Ramos (cell line): ENCODE measurements around the gene RMI2.
"Not testable (repeated sequence)": the region's sequence is repeated elsewhere in the genome, so short reads cannot be mapped to it uniquely, and the experiment has no call there.

ENCODE experiments used
- in situ Hi-C: fragments of 300-500 bp; cut with MboI; formaldehyde crosslinking; loops from one replicate; pipeline ENCODE4 v1.14.3; 2022; ENCODE audit warnings: low sequenced_read_pairs; ENCODE audit not compliant: unreplicated experiment

The RMI2 gene

DNA sequence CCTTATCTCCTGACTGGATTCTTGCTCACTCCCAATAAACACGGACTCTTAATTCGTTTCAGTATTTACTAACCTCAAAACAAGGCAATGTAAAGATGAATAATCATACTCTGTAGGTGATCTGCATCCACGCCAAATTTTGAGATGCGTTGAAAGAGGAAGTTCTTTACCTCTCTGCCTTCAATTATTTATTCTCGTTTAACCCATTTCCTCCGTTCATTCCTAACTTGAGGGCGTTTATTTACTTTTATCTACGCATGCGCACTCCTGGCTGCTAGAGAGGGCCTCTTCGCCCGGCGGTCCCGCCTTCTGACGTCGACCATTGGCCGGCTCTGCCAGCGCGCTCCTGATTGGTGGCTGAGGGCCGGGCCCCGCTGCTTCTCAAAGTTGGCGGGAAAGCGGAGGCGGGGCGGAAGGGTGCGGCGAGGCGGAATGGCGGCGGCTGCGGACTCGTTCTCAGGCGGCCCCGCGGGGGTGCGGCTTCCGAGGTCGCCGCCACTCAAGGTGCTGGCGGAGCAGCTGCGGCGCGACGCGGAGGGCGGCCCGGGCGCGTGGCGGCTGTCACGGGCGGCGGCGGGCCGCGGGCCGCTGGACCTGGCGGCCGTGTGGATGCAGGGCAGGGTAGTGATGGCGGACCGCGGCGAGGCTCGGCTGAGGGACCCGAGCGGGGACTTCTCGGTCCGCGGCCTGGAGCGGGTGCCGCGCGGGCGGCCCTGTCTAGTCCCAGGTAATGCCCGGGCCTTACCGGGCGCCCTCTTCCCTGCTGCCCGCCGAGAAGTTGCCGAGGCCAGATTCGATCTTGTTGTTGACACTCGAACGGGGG, at the start of gene RMI2:
Gene RMI2, plus strand, starts transcription at position 420 of the 823 bp plus-strand sequence. Its CDS starts 13 bp downstream, at position 433.
- in situ Hi-C loops: no loop called here

DNA sequence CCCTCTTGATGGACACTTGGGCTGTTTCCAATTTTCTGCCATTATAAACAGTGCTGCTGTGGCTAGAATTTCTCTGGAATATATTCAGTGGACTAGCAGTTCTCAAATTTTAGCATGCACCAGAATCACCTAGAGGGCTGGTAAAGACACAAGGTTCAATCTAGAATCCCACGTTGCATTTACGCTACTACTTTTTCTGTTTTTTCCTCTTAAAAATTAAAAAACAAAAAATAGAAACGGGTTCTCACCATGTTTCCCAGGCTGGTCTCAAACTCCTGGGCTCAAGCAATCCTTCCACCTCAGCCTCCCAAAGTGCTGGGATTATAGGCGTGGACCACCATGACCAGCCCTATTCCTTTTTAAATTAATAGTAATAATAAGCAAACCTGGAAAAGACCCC, 49.6 kb upstream of the RMI2 start:
- in situ Hi-C loops: no loop called here

DNA sequence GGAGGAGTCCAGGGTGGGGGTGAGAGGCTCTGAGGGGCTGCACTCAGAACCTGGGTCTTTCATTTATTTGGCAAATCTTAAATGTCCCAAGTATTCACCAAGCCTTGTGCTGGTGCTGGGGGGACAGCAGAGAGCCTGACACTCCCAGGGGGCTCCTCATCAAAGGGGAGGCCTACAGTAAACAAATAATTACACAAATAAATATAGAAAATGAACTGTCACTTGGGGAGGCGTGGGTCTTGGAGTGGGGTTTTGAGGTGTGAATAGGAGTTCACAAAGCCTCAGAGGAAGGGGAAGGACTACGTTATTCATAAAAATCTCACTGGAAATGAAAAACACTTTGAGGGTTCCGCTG, 48.9 kb upstream of the RMI2 start:
- in situ Hi-C loops: no loop called here

- in situ Hi-C loops: no loop called here
Observed at GRCh38 chr16:11296706-11297491, 48.4 kb upstream of the RMI2 start.

- in situ Hi-C loops: no loop called here
Observed at GRCh38 chr16:11297492-11298142, 47.6 kb upstream of the RMI2 start.

GRCh38 chr16:11298143-11298900, 46.9 kb upstream of the RMI2 start:
- in situ Hi-C loops: no loop called here

GRCh38 chr16:11298950-11299547, 46.2 kb upstream of the RMI2 start:
- in situ Hi-C loops: not testable (repeated sequence)

GRCh38 chr16:11299865-11300559, 45.2 kb upstream of the RMI2 start:
- in situ Hi-C loops: loop anchor here (10.0 to 25.0 kb wide), 3 partner anchors 325 to 1012 kb away; partner anchors contain the start of gene TNFRSF17

DNA sequence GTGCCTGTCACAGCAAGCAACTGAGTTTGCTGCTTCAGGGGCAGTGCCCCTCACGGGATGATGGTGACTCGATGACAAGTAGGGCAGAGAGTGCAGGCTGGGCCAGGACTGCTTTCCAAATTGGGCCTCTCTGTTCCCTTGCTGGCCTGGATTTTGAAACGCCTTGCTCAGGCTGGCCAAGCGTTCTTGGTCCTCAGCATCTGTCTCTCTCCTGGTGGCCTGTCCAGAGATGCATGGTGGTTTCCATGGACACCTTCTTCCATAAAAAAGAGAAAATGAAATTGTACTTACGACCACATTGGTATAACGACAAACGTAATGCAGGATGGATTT, 44.7 kb upstream of the RMI2 start:
- in situ Hi-C loops: loop anchor here (10.0 to 25.0 kb wide), 3 partner anchors 324 to 1012 kb away; partner anchors contain the start of gene TNFRSF17

- in situ Hi-C loops: loop anchor here (10.0 to 25.0 kb wide), 3 partner anchors 323 to 1010 kb away; partner anchors contain the start of gene TNFRSF17
Observed at GRCh38 chr16:11301645-11302501, 43.4 kb upstream of the RMI2 start.

GRCh38 chr16:11302977-11303376, 42.3 kb upstream of the RMI2 start:
- in situ Hi-C loops: loop anchor here (10.0 to 25.0 kb wide), 3 partner anchors 322 to 1009 kb away; partner anchors contain the start of gene TNFRSF17

DNA sequence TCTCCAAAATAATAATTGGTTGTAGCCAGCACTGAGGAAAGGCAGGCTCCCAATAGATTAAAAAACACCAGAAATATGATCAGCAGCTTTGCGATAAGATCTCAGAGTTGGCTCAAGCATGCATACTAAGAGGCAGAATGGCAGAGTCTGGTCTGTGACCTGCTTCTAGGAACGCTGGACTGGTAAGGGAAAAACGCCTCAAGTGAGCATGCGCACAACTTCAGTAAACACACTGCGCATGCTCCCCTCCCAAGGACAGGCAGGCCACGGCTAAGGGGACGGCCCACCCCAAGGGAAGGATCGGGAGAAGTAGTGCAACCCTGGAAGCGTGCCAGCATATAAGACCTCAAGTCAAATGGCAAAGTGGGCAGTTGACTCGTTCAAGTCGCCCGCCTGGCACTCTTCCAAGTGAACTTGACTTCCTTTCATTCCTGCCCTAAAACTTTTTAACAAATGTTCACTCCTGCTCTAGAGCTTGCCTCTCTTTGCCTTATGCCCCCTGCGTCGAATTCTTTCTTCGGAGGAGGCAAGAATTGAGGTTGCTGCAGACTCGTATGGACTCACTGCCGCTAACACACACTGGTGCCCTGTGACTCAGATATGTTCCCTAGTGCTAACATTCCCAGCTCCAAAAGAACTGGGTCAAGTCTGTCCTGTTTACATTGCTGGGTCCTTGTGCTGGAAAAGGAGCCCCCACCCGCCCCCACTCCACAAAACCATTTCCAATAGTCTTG, 41.7 kb upstream of the RMI2 start:
- in situ Hi-C loops: loop anchor here (10.0 to 25.0 kb wide), 3 partner anchors 321 to 1009 kb away; partner anchors contain the start of gene TNFRSF17

GRCh38 chr16:11306381-11306780, 38.9 kb upstream of the RMI2 start:
- in situ Hi-C loops: loop anchor here (10.0 to 25.0 kb wide), 3 partner anchors 318 to 1006 kb away; partner anchors contain the start of gene TNFRSF17

- in situ Hi-C loops: loop anchor here (10.0 to 25.0 kb wide), 3 partner anchors 318 to 1005 kb away; partner anchors contain the start of gene TNFRSF17
Observed at GRCh38 chr16:11306997-11307638, 38.1 kb upstream of the RMI2 start.

GRCh38 chr16:11307639-11308492, 37.4 kb upstream of the RMI2 start:
- in situ Hi-C loops: loop anchor here (10.0 to 25.0 kb wide), 3 partner anchors 317 to 1004 kb away; partner anchors contain the start of gene TNFRSF17
